H9 (cell line): ENCODE results near the gene CYP19A1. TPM values are rescaled to one million over a fixed set of nuclear protein-coding genes. Genes with fewer than 3 reads are reported as not detected.

Source experiments
- DNase-seq: peaks from one replicate; pipeline ENCODE4 v3.0.0-alpha.2; 2017
- H2AFZ ChIP-seq: one replicate; pipeline ENCODE4 v1.6.1; 2013; ENCODE audit warnings: mild to moderate bottlenecking, low read length, control low read depth, moderate library complexity
- H2AK5ac ChIP-seq: 2 replicates; pipeline ENCODE4 v1.6.1; 2013; ENCODE audit warnings: low read length, control low read depth, mixed read lengths; ENCODE audit not compliant: insufficient read length
- H2BK120ac ChIP-seq: one replicate; pipeline ENCODE4 v1.6.1; 2013; ENCODE audit warnings: low read depth, mild to moderate bottlenecking, low read length, control low read depth, inconsistent platforms; ENCODE audit not compliant: poor library complexity, severe bottlenecking
- H2BK12ac ChIP-seq: 2 replicates; pipeline ENCODE4 v1.6.1; 2013; ENCODE audit warnings: low read length, control low read depth, mixed read lengths, low read depth; ENCODE audit not compliant: insufficient read length
- H2BK15ac ChIP-seq: 2 replicates; pipeline ENCODE4 v1.6.1; 2013; ENCODE audit warnings: low read depth, low read length, control low read depth
- H2BK20ac ChIP-seq: one replicate; pipeline ENCODE4 v1.6.1; 2013; ENCODE audit warnings: low read depth, mild to moderate bottlenecking, low read length, control low read depth, inconsistent platforms; ENCODE audit not compliant: poor library complexity, severe bottlenecking
- H2BK5ac ChIP-seq: 2 replicates; pipeline ENCODE4 v1.6.1; 2013; ENCODE audit warnings: low read length, control low read depth, mixed read lengths; ENCODE audit not compliant: insufficient read length
- H3K14ac ChIP-seq: 2 replicates; pipeline ENCODE4 v1.6.1; 2013; ENCODE audit warnings: low read length, control low read depth; ENCODE audit not compliant: insufficient read depth
- H3K18ac ChIP-seq: 2 replicates; pipeline ENCODE4 v1.6.1; 2013; ENCODE audit warnings: low read depth, mild to moderate bottlenecking, mixed read lengths, low read length, control low read depth; ENCODE audit not compliant: insufficient read length
- H3K23ac ChIP-seq: 2 replicates; pipeline ENCODE4 v1.6.1; 2013; ENCODE audit warnings: low read length, control low read depth, mixed read lengths, low read depth; ENCODE audit not compliant: insufficient read length
- H3K23me2 ChIP-seq: 2 replicates; pipeline ENCODE4 v1.6.1; 2013; ENCODE audit warnings: low read depth, mild to moderate bottlenecking, mixed read lengths, low read length, control low read depth; ENCODE audit not compliant: insufficient read length, poor library complexity, severe bottlenecking
- H3K27ac ChIP-seq: 2 replicates; pipeline ENCODE4 v1.5.1; 2013; ENCODE audit warnings: low read length, control low read depth, mixed read lengths, low read depth; ENCODE audit not compliant: insufficient read length
- H3K27me3 ChIP-seq: 2 replicates; pipeline ENCODE4 v1.6.1; 2013; ENCODE audit warnings: low read length, control low read depth, inconsistent platforms; ENCODE audit not compliant: insufficient read depth
- H3K4ac ChIP-seq: 2 replicates; pipeline ENCODE4 v1.6.1; 2013; ENCODE audit warnings: low read depth, mild to moderate bottlenecking, control low read depth, inconsistent platforms, low read length, moderate library complexity
- H3K4me1 ChIP-seq: 2 replicates; pipeline ENCODE4 v1.6.1; 2013; ENCODE audit warnings: low read length, control low read depth, inconsistent platforms; ENCODE audit not compliant: insufficient read depth
- H3K4me2 ChIP-seq: 2 replicates; pipeline ENCODE4 v1.6.1; 2013; ENCODE audit warnings: low read length, control low read depth, mixed read lengths; ENCODE audit not compliant: insufficient read length, insufficient read depth
- H3K56ac ChIP-seq: 2 replicates; pipeline ENCODE4 v1.6.1; 2013; ENCODE audit warnings: low read depth, mild to moderate bottlenecking, mixed read lengths, low read length, control low read depth; ENCODE audit not compliant: insufficient read length
- H3K79me1 ChIP-seq: 2 replicates; pipeline ENCODE4 v1.6.1; 2013; ENCODE audit warnings: low read depth, mild to moderate bottlenecking, moderate library complexity, low read length, control low read depth, inconsistent platforms; ENCODE audit not compliant: insufficient read depth, poor library complexity, severe bottlenecking
- H3K79me2 ChIP-seq: 2 replicates; pipeline ENCODE4 v1.6.1; 2013; ENCODE audit warnings: low read length, control low read depth, inconsistent platforms; ENCODE audit not compliant: insufficient read depth
- H3K9ac ChIP-seq: 2 replicates; pipeline ENCODE4 v1.6.1; 2013; ENCODE audit warnings: low read length, control low read depth, mixed read lengths; ENCODE audit not compliant: insufficient read length; ENCODE audit errors: extremely low read depth
- H3K9me3 ChIP-seq: one replicate; pipeline ENCODE4 v1.6.1; 2013; ENCODE audit warnings: low read depth, low read length, inconsistent platforms; ENCODE audit not compliant: control insufficient read depth
- H3T11ph ChIP-seq: one replicate; pipeline ENCODE4 v1.6.1; 2013; ENCODE audit warnings: mild to moderate bottlenecking, low read length, control low read depth, inconsistent platforms
- H4K20me1 ChIP-seq: one replicate; pipeline ENCODE4 v1.6.1; 2013; ENCODE audit not compliant: control insufficient read depth, insufficient read length, insufficient read depth
- H4K5ac ChIP-seq: 2 replicates; pipeline ENCODE4 v1.6.1; 2013; ENCODE audit warnings: low read depth, mild to moderate bottlenecking, mixed read lengths, low read length, control low read depth; ENCODE audit not compliant: insufficient read length
- H4K8ac ChIP-seq: replicated peaks from 2 replicates; pipeline ENCODE4 v1.6.1; 2013; ENCODE audit warnings: low read length, control low read depth, mixed read lengths, low read depth; ENCODE audit not compliant: insufficient read length
- H4K91ac ChIP-seq: 2 replicates; pipeline ENCODE4 v1.6.1; 2013; ENCODE audit warnings: low read depth, mild to moderate bottlenecking, moderate library complexity, mixed read lengths, low read length, control low read depth; ENCODE audit not compliant: insufficient read length
- H3K27ac Mint-ChIP-seq, 3 experiments: 2 replicates in 2 of 3; 3 replicates in 1 of 3; pipeline ENCODE4 v1.8.0; 2020 to 2021; ENCODE audit warnings: mixed read lengths in 3 of 3, mild to moderate bottlenecking in 1 of 3, moderate library complexity in 1 of 3
- H3K27me3 Mint-ChIP-seq: 2 replicates; pipeline ENCODE4 v1.8.0; 2021; ENCODE audit warnings: low read depth, mild to moderate bottlenecking, moderate library complexity, mixed read lengths
- H3K36me3 Mint-ChIP-seq, 3 experiments: 2 replicates in 2 of 3; 3 replicates in 1 of 3; pipeline ENCODE4 v1.8.0; 2020 to 2021; ENCODE audit warnings: low read depth in 3 of 3, mixed read lengths in 3 of 3; ENCODE audit not compliant: insufficient read depth in 1 of 3
- H3K4me1 Mint-ChIP-seq, 2 experiments: 2 replicates each; pipeline ENCODE4 v1.8.0; 2020; ENCODE audit warnings: mixed read lengths in 2 of 2
- H3K4me3 Mint-ChIP-seq, 2 experiments: 2 replicates in 1 of 2; 3 replicates in 1 of 2; pipeline ENCODE4 v1.8.0; 2020 to 2021; ENCODE audit warnings: mild to moderate bottlenecking in 2 of 2, mixed read lengths in 2 of 2, moderate library complexity in 1 of 2
- H3K9me3 Mint-ChIP-seq, 2 experiments: 2 replicates in 1 of 2; 3 replicates in 1 of 2; pipeline ENCODE4 v1.8.0; 2020; ENCODE audit warnings: mild to moderate bottlenecking in 2 of 2, mixed read lengths in 2 of 2, moderate library complexity in 1 of 2
- CTCF ChIP-seq: fragments of 200-600 bp; sonication (generic); conservative IDR thresholded peaks from 3 replicates; pipeline ENCODE4 v1.8.0; 2021; ENCODE audit warnings: antibody characterized with exemption, mild to moderate bottlenecking
- WGBS: extraction: QIAGEN DNeasy Blood & Tissue Kit; methylation state at CpG from one replicate; pipeline ENCODE4 v1.1.7; 2013; ENCODE audit warnings: missing lambda C conversion rate, low lambda C conversion rate, mixed read lengths; ENCODE audit not compliant: insufficient read length; ENCODE audit errors: extremely low coverage; 5-methylcytosine and 5-hydroxymethylcytosine counted together
- total RNA-seq: library from RNA; stranded (reverse); gene quantifications from 2 replicates; pipeline ENCODE4 v1.2.1, GENCODE V29; 2021

The CYP19A1 gene
- total RNA-seq, 1 experiment from 2014 or later = not detected

DNA sequence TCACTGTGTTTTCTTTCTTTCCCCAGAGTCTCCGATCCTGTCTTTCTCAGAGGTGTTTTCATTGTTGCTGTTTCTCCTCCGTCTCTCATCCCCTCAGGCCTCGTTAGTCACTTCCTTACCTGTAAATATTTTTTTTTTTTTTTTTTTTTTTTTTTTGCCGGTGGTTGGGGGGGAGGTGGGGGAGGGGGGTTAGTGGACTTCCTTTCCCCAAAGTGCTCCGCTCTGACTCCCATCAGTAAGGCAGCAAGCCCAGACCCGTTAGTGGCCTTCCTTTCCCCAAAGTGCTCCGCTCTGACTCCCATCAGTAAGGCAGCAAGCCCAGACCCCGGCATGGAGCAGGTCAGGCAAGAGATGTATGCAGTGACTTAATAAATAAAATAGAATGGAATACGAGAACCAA, 146.6 kb downstream of the CYP19A1 start:
- no peak overlapping the region for H3K4me2 ChIP-seq
- H3K9me3 ChIP-seq = no peaks in the 10 kb centered on the region
- H2BK12ac ChIP-seq = no peak overlapping the region
- H3K23me2 ChIP-seq = no peaks in the 10 kb centered on the region
- H4K91ac ChIP-seq = no peak overlapping the region
- Mint-ChIP-seq H3K4me3 (no peak overlapping the region), H3K36me3 (no peaks in the 10 kb centered on the region), H3K27ac (no peak overlapping the region; a peak in 1 of 7 replicates), H3K9me3 (no peaks in the 10 kb centered on the region), H3K4me1 (peaks cover 10 to 11% of the 10 kb centered on the region in 2 experiments; a peak in 3 of 4 replicates), H3K27me3 (peaks cover 10% of the 10 kb centered on the region)
- no peak for DNase-seq
- no peak overlapping the region for H3K23ac ChIP-seq
- no CpG with 5 or more reads among the region's 9 CpGs for WGBS
- no peak overlapping the region for H3K9ac ChIP-seq
- no peaks in the 10 kb centered on the region; the same call in 1 of the 2 replicates for H3K4me1 ChIP-seq
- H4K8ac ChIP-seq = no peak overlapping the region
- H3K14ac ChIP-seq = no peak overlapping the region
- H4K5ac ChIP-seq = no peak overlapping the region
- H3K4ac ChIP-seq = no peak overlapping the region
- no peaks in the 10 kb centered on the region for H3K27me3 ChIP-seq
- no peak overlapping the region for H2BK20ac ChIP-seq
- no peak overlapping the region for H2AK5ac ChIP-seq
- H3K56ac ChIP-seq = no peak overlapping the region
- no peak for TF ChIP-seq CTCF
- H2BK5ac ChIP-seq = no peak overlapping the region
- no peaks in the 10 kb centered on the region for H4K20me1 ChIP-seq
- no peak overlapping the region for H3T11ph ChIP-seq
- no peak overlapping the region for H2AFZ ChIP-seq
- no peaks in the 10 kb centered on the region for H3K79me2 ChIP-seq
- no peak overlapping the region for H2BK15ac ChIP-seq
- H3K79me1 ChIP-seq = no peaks in the 10 kb centered on the region
- H3K27ac ChIP-seq = no peak overlapping the region
- H3K18ac ChIP-seq = no peak overlapping the region
- H2BK120ac ChIP-seq = no peak overlapping the region
